GM12864 (cell line): Measurements from ENCODE around the gene SLC66A2.

ENCODE experiments used
- DNase-seq: peaks from one replicate; pipeline ENCODE4 v3.0.0-alpha.2; 2011; ENCODE audit warnings: low read depth
- H3K4me3 ChIP-seq: 2 replicates; pipeline ENCODE4 v1.5.1; 2011; ENCODE audit warnings: mild to moderate bottlenecking, low read depth, low read length, control low read depth
- TF ChIP-seq, protein P1 (sequence below): IDR thresholded peaks from 2 replicates; pipeline ENCODE4 v1.5.1; 2011; ENCODE audit warnings: low read depth, mild to moderate bottlenecking, moderate library complexity, low read length, control low read depth, inconsistent platforms; ENCODE audit errors: missing control alignments

Gene SLC66A2

GRCh38 chr18:79917169-79917852, 34.1 kb downstream of the SLC66A2 start:
- TF ChIP-seq, protein P1, sequence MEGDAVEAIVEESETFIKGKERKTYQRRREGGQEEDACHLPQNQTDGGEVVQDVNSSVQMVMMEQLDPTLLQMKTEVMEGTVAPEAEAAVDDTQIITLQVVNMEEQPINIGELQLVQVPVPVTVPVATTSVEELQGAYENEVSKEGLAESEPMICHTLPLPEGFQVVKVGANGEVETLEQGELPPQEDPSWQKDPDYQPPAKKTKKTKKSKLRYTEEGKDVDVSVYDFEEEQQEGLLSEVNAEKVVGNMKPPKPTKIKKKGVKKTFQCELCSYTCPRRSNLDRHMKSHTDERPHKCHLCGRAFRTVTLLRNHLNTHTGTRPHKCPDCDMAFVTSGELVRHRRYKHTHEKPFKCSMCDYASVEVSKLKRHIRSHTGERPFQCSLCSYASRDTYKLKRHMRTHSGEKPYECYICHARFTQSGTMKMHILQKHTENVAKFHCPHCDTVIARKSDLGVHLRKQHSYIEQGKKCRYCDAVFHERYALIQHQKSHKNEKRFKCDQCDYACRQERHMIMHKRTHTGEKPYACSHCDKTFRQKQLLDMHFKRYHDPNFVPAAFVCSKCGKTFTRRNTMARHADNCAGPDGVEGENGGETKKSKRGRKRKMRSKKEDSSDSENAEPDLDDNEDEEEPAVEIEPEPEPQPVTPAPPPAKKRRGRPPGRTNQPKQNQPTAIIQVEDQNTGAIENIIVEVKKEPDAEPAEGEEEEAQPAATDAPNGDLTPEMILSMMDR: no peak
- DNase-seq: no peak
- H3K4me3 ChIP-seq: no peak overlapping the region

- TF ChIP-seq, protein P1: no peak
- H3K4me3 ChIP-seq: no peak overlapping the region
- no peak for DNase-seq
Observed at GRCh38 chr18:79916546-79917168, 34.8 kb downstream of the SLC66A2 start.

DNA sequence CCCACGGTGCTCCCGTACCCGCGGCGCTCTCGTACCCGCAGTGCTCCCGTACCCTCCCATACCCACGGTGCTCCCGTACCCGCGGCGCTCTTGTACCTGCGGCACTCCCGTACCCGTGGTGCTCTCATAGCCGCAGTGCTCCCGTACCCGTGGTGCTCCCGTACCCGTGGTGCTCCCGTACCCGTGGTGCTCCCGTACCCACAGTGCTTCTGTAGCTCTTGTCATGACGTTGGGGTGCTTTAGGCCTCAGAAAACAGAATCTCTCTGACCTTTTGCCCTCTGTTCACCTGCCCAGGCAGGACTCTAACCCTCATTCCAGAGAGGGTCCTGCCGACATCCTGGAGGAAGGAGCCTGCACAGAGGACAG, 35.3 kb downstream of the SLC66A2 start:
- TF ChIP-seq, protein P1: no peak
- no peak overlapping the region for H3K4me3 ChIP-seq
- DNase-seq: no peak

- DNase-seq: no peak
- no peak overlapping the region for H3K4me3 ChIP-seq
- TF ChIP-seq, protein P1: no peak
Observed at GRCh38 chr18:79915161-79916127, 36.0 kb downstream of the SLC66A2 start.

- TF ChIP-seq, protein P1: no peak
- H3K4me3 ChIP-seq: no peak overlapping the region
- no peak for DNase-seq
Observed at GRCh38 chr18:79914614-79915160, 36.8 kb downstream of the SLC66A2 start.

DNA sequence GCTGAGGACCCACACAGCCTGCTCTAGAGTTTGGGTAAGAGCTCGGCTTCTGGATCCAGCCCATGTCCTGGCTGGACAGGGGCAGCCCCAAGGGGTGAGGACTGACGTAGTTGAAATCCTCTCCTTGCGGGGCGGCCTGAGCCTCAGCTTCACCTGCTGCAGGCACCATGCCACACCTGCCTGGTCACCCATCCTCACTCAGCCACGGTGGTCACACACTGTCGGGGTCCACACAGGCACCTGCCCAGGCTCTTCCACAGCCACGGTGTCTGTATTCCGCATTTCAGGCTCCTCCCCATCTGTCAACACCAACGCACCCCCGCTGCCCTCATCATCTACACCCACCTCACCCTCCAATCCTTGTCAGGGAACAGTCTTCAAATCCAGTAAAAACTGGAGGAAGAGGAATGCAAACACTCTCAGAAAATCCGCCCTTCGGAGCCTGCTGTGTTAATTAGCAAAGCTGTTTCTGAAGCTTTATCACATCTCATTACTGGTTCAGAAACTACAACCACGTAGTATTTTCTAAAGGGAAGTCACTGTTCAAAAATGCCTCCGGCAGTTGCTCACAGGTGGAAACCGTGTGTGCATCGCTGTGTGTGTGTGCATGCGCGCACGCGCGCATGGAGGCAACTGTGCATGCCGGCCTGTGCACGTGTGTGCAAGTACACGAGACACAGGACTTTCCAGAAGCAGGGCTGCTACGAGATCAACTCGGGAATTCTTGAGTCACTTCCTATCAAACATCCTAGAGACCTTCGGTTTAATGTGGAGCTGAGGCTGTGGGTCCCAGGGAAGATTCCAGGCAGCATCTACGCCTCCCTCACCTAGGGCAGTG, 38.2 kb downstream of the SLC66A2 start:
- H3K4me3 ChIP-seq: no peak overlapping the region
- TF ChIP-seq, protein P1: no peak
- DNase-seq: no peak
